Measurements from ENCODE around the gene DEDD. TPM values are rescaled to one million over a fixed set of nuclear protein-coding genes. Genes with fewer than 3 reads are reported as not detected.
"Not testable (repeated sequence)": the region's sequence is repeated elsewhere in the genome, so short reads cannot be mapped to it uniquely, and the experiment has no call there.

Gene DEDD
- total and polyA plus RNA-seq, 2 donors (not counting 1 experiment from before 2014, with no cell fraction given) = 35.9 to 40.8 TPM

GRCh38 chr1:161117759-161118581, 14.5 kb downstream of the DEDD start, which contains the start of the genes NIT1 and PFDN2:
Gene NIT1 (plus strand): TSS chr1:161118105. CDS start chr1:161118177, 72 bp downstream.
Gene PFDN2 (minus strand): TSS chr1:161118037. CDS start chr1:161118026, 11 bp downstream.
- TF ChIP-seq EZH2 (IDR thresholded peaks at IDR 0.05; ENCODE audit: borderline replicate concordance, insufficient read depth, low read depth, low read length, poor library complexity, severe bottlenecking) = no peak
- TF ChIP-seq CTCF (IDR thresholded peaks at IDR 0.05) = no peak
- Mint-ChIP-seq H3K27me3 (no peaks in the 10 kb centered on the region), H3K4me1 (peaks cover 78% of the 10 kb centered on the region), H3K27ac (peak within 1 kb of the TSS; percentile 94), H3K4me3 (peak within 1 kb of the TSS; percentile 97), H3K9me3 (ENCODE audit: insufficient read depth) (no peaks in the 10 kb centered on the region)
- peaks cover 5 to 29% of the 10 kb centered on the region in 2 experiments for H3K36me3 ChIP-seq (replicated peaks in 1 of 2; ENCODE audit: control extremely low read depth in 1 of 2, control insufficient read depth in 1 of 2, extremely low read depth in 1 of 2, insufficient read depth in 2 of 2, low read length in 1 of 2)
- H3K79me2 ChIP-seq (ENCODE audit: control insufficient read depth, insufficient read depth, low read length) = peaks cover 78% of the 10 kb centered on the region
- ATAC-seq (ENCODE audit: low read depth) = peak; percentile 84
- peak within 1 kb of the TSS; percentile 86 to 89 for H3K27ac ChIP-seq (ENCODE audit: low read length in 2 of 2)
- intact Hi-C loops (cut with micrococcal nuclease) = loop anchor here (1.0 to 2.0 kb wide), 5 partner anchors 14 to 73 kb away; partner anchors contain the start of genes DEDD, KLHDC9, PPOX and UFC1
- peak within 1 kb of the TSS; percentile 71 to 98 (median 97) for H3K4me3 ChIP-seq (ENCODE audit: control extremely low read depth in 1 of 5, extremely low read depth in 1 of 5, insufficient read depth in 1 of 5, low read depth in 2 of 5, low read length in 4 of 5)
- H3K4me1 ChIP-seq (ENCODE audit: control insufficient read depth in 2 of 2, insufficient read depth in 2 of 2, low read length in 2 of 2) = peaks cover 45 to 54% of the 10 kb centered on the region in 2 donors
- ChIA-PET CTCF (interaction anchor here (0.9 to 2.6 kb wide), 7 partner anchors 13 to 121 kb away, joined by 3 to 13 read pairs (median 5); partner anchors contain the start of genes DEDD, KLHDC9 and PPOX), POLR2A (interaction anchor here (1.0 to 1.4 kb wide), 7 partner anchors 13 to 97 kb away, joined by 3 to 12 read pairs (median 7); partner anchors contain the start of genes DEDD, F11R, KLHDC9 and TSTD1)
- peak within 1 kb of the TSS; percentile 89 for H2AFZ ChIP-seq (ENCODE audit: insufficient read depth, low read depth, low read length, poor library complexity, severe bottlenecking)
- H3K9ac ChIP-seq (ENCODE audit: low read length) = peak within 1 kb of the TSS; percentile 89
- no peaks in the 10 kb centered on the region for H3K27me3 ChIP-seq (replicated peaks in 1 of 4; ENCODE audit: control extremely low read depth in 1 of 4, control insufficient read depth in 3 of 4, insufficient read depth in 4 of 4, low read length in 3 of 4)
- H4K20me1 ChIP-seq (ENCODE audit: control insufficient read depth, insufficient read depth, low read length, poor library complexity, severe bottlenecking) = peaks cover 12% of the 10 kb centered on the region
- WGBS (ENCODE audit: insufficient coverage) = under 1% methylated on average over 57 of the region's 58 CpGs
- no peaks in the 10 kb centered on the region for H3K9me3 ChIP-seq (ENCODE audit: control extremely low read depth in 1 of 3, control insufficient read depth in 2 of 3, insufficient read depth in 1 of 3, low read length in 2 of 3)
- H3K4me2 ChIP-seq (replicated peaks; ENCODE audit: low read depth, low read length, poor library complexity, severe bottlenecking) = peak within 1 kb of the TSS; percentile 81
- peak; percentile 90 for DNase-seq

GRCh38 chr1:161115961-161116360, 16.5 kb downstream of the DEDD start:
- H4K20me1 ChIP-seq (ENCODE audit: control insufficient read depth, insufficient read depth, low read length, poor library complexity, severe bottlenecking) = peaks cover 26% of the 10 kb centered on the region
- H3K27me3 ChIP-seq (replicated peaks in 1 of 4; ENCODE audit: control extremely low read depth in 1 of 4, control insufficient read depth in 3 of 4, insufficient read depth in 4 of 4, low read length in 3 of 4); H3K27ac Mint-ChIP-seq; H3K9me3 ChIP-seq (ENCODE audit: control extremely low read depth in 1 of 3, control insufficient read depth in 2 of 3, insufficient read depth in 1 of 3, low read length in 2 of 3); H3K9me3 Mint-ChIP-seq (ENCODE audit: insufficient read depth); H3K4me2 ChIP-seq (replicated peaks; ENCODE audit: low read depth, low read length, poor library complexity, severe bottlenecking); H3K27me3 Mint-ChIP-seq; intact Hi-C loops (cut with micrococcal nuclease); H3K4me3 ChIP-seq (ENCODE audit: control extremely low read depth in 1 of 5, extremely low read depth in 1 of 5, insufficient read depth in 1 of 5, low read depth in 2 of 5, low read length in 4 of 5); H2AFZ ChIP-seq (ENCODE audit: insufficient read depth, low read depth, low read length, poor library complexity, severe bottlenecking); DNase-seq; H3K27ac ChIP-seq (ENCODE audit: low read length in 2 of 2); H3K9ac ChIP-seq (ENCODE audit: low read length); ATAC-seq (ENCODE audit: low read depth): not testable (repeated sequence)
- H3K4me1 Mint-ChIP-seq = peaks cover 70% of the 10 kb centered on the region
- CTCF ChIA-PET = interaction anchor here (0.5 to 2.6 kb wide), 2 partner anchors 19 to 25 kb away, joined by 3 to 13 read pairs; partner anchors contain the start of gene KLHDC9
- peaks cover 36 to 42% of the 10 kb centered on the region in 2 donors for H3K4me1 ChIP-seq (ENCODE audit: control insufficient read depth in 2 of 2, insufficient read depth in 2 of 2, low read length in 2 of 2)
- peaks cover 99% of the 10 kb centered on the region for H3K79me2 ChIP-seq (ENCODE audit: control insufficient read depth, insufficient read depth, low read length)
- H3K4me3 Mint-ChIP-seq = peak overlapping the region; percentile 19
- peaks cover 11 to 12% of the 10 kb centered on the region in 2 experiments for H3K36me3 ChIP-seq (replicated peaks in 1 of 2; ENCODE audit: control extremely low read depth in 1 of 2, control insufficient read depth in 1 of 2, extremely low read depth in 1 of 2, insufficient read depth in 2 of 2, low read length in 1 of 2)
- 91% methylated on average over 6 of the region's 6 CpGs for WGBS (ENCODE audit: insufficient coverage)
- POLR2A ChIA-PET = interaction anchor here (1.3 kb wide), 1 partner anchor 17 kb away, joined by 3 read pairs; the partner anchor contains the start of gene KLHDC9
